ENCODE measurements around the gene SHROOM3. TPM values are rescaled to one million over a fixed set of nuclear protein-coding genes. Genes with fewer than 3 reads are reported as not detected.

The SHROOM3 gene
- total RNA-seq, 1 experiment from 2014 or later, result 27.6 TPM

- no peak overlapping the region for H2BK20ac ChIP-seq (ENCODE audit: low read depth, low read length, poor library complexity, severe bottlenecking)
- H3K56ac ChIP-seq (ENCODE audit: insufficient read length, low read depth, low read length), result no peak overlapping the region
- no peak for DNase-seq
- no peak overlapping the region for H2BK12ac ChIP-seq (ENCODE audit: insufficient read length, low read depth, low read length)
- H3K79me1 ChIP-seq (ENCODE audit: insufficient read depth, low read depth, low read length, poor library complexity, severe bottlenecking), result no peaks in the 10 kb centered on the region
- H3K18ac ChIP-seq (ENCODE audit: insufficient read length, low read depth, low read length), result no peak overlapping the region
- Mint-ChIP-seq H3K27me3 (ENCODE audit: low read depth) (no peaks in the 10 kb centered on the region), H3K4me3 (no peak overlapping the region), H3K9me3 (no peaks in the 10 kb centered on the region), H3K4me1 (peaks cover 27 to 35% of the 10 kb centered on the region in 2 experiments), H3K27ac (peak overlapping the region in 1 of 3 experiments; percentile 55; a peak in 3 of 7 replicates), H3K36me3 (ENCODE audit: insufficient read depth in 1 of 3, low read depth in 3 of 3) (no peaks in the 10 kb centered on the region; a peak in 1 of 7 replicates)
- H4K5ac ChIP-seq (ENCODE audit: insufficient read length, low read depth, low read length), result no peak overlapping the region
- H3K14ac ChIP-seq (ENCODE audit: insufficient read depth, low read length), result no peak overlapping the region
- H3K9ac ChIP-seq (ENCODE audit: extremely low read depth, insufficient read length, low read length), result no peak overlapping the region
- H3K27ac ChIP-seq (ENCODE audit: insufficient read length, low read depth, low read length), result no peak overlapping the region
- no peak overlapping the region for H3K4ac ChIP-seq (ENCODE audit: low read depth, low read length)
- no peaks in the 10 kb centered on the region for H4K20me1 ChIP-seq (ENCODE audit: control insufficient read depth, insufficient read depth, insufficient read length)
- no peaks in the 10 kb centered on the region for H3K23me2 ChIP-seq (ENCODE audit: insufficient read length, low read depth, low read length, poor library complexity, severe bottlenecking)
- H3K4me2 ChIP-seq (ENCODE audit: insufficient read depth, insufficient read length, low read length), result no peak overlapping the region
- H4K91ac ChIP-seq (ENCODE audit: insufficient read length, low read depth, low read length), result no peak overlapping the region
- H2BK15ac ChIP-seq (ENCODE audit: low read depth, low read length), result no peak overlapping the region
- no peak for TF ChIP-seq CTCF (conservative IDR thresholded peaks at IDR 0.05)
- no peak overlapping the region for H2AFZ ChIP-seq (ENCODE audit: low read length)
- no CpG with 5 or more reads among the region's 5 CpGs for WGBS (ENCODE audit: extremely low coverage, insufficient read length, low lambda C conversion rate)
- H2AK5ac ChIP-seq (ENCODE audit: insufficient read length, low read length), result no peak overlapping the region
- H3T11ph ChIP-seq (ENCODE audit: low read length), result no peak overlapping the region
- H2BK5ac ChIP-seq (ENCODE audit: insufficient read length, low read length), result no peak overlapping the region
- no peak overlapping the region for H3K23ac ChIP-seq (ENCODE audit: insufficient read length, low read depth, low read length)
- H2BK120ac ChIP-seq (ENCODE audit: low read depth, low read length, poor library complexity, severe bottlenecking), result no peak overlapping the region
- peaks cover 7% of the 10 kb centered on the region; the same call in 1 of the 2 replicates for H3K4me1 ChIP-seq (ENCODE audit: insufficient read depth, low read length)
- no peaks in the 10 kb centered on the region for H3K9me3 ChIP-seq (ENCODE audit: control insufficient read depth, low read depth, low read length)
- no peaks in the 10 kb centered on the region for H3K27me3 ChIP-seq (ENCODE audit: insufficient read depth, low read length)
- no peaks in the 10 kb centered on the region for H3K79me2 ChIP-seq (ENCODE audit: insufficient read depth, low read length)
- H4K8ac ChIP-seq (replicated peaks; ENCODE audit: insufficient read length, low read depth, low read length), result no peak overlapping the region
Measured at GRCh38 chr4:76535603-76536372, 100.8 kb downstream of the SHROOM3 start.
